SU-DHL-6 (cell line): ENCODE measurements around the gene GSX1.

Source experiments
- EZH2phosphoT487 ChIP-seq: fragments of 200-600 bp; sonication (generic), shearing (Covaris generic); conservative IDR thresholded peaks from 2 replicates; pipeline ENCODE4 v1.6.1; 2018; ENCODE audit warnings: mild to moderate bottlenecking, antibody characterized with exemption, low read length, moderate library complexity, mixed read lengths
- TF ChIP-seq, protein P1 (sequence below): fragments of 200-600 bp; sonication (generic); IDR thresholded peaks from one replicate; pipeline ENCODE4 v1.5.1; 2017; ENCODE audit warnings: antibody characterized with exemption, mild to moderate bottlenecking, low read length, moderate library complexity; ENCODE audit not compliant: insufficient read depth, poor library complexity, severe bottlenecking

DNA sequence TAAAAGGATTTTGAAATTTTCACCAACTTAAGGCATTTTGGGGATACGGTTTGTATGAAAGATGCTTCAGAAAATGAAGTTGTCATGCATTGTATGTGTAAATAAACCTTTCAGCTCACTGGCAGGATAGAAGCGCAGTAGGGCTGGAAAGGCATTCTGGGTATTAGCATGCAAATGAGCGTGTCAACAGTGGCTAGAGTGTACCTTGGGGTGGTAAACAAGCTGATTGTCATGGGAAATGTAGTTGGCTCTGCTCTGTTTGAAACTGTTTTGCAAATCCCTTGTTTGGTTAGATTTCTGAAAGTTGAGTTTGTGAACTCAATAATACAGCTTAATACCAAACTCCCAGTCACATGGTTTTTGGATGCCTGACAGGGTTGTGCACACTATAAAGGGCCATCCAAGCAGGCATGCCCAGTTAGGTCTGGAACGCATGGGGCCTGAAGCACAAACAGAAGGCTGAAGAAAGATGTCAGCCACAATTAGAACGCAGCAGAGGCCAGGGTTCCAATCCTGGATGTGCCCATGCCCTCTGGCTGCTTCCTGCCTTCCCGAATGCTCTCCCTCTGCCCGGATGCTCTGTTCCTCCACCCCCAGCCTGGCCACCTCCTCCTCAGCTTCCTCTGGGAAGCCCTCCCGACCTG lies 14.6 kb downstream of the GSX1 start:
- TF ChIP-seq, protein P1, sequence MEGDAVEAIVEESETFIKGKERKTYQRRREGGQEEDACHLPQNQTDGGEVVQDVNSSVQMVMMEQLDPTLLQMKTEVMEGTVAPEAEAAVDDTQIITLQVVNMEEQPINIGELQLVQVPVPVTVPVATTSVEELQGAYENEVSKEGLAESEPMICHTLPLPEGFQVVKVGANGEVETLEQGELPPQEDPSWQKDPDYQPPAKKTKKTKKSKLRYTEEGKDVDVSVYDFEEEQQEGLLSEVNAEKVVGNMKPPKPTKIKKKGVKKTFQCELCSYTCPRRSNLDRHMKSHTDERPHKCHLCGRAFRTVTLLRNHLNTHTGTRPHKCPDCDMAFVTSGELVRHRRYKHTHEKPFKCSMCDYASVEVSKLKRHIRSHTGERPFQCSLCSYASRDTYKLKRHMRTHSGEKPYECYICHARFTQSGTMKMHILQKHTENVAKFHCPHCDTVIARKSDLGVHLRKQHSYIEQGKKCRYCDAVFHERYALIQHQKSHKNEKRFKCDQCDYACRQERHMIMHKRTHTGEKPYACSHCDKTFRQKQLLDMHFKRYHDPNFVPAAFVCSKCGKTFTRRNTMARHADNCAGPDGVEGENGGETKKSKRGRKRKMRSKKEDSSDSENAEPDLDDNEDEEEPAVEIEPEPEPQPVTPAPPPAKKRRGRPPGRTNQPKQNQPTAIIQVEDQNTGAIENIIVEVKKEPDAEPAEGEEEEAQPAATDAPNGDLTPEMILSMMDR, result no peak
- TF ChIP-seq EZH2phosphoT487, result no peak
